Astrocyte (in vitro differentiated cells and primary cell): ENCODE data around the gene SBF1. TPM values are rescaled to one million over a fixed set of nuclear protein-coding genes. Genes with fewer than 3 reads are reported as not detected.

Experiments used
- DNase-seq: peaks from one replicate; pipeline ENCODE4 v3.0.0-alpha.2; 2010; ENCODE audit warnings: low read depth
- FAIRE-seq: peaks from 2 replicates; lab custom pipeline; 2011; peaks lifted over from hg19 to GRCh38; lab: Jason Lieb, UNC
- H2AFZ ChIP-seq: 2 replicates; pipeline ENCODE4 v1.6.0; 2012; ENCODE audit warnings: low read depth, low read length, inconsistent platforms
- H3K27ac ChIP-seq: 2 replicates; pipeline ENCODE4 v1.5.1; 2011; ENCODE audit warnings: low read depth, low read length, inconsistent platforms
- H3K27me3 ChIP-seq: 2 replicates; pipeline ENCODE4 v1.6.0; 2011; ENCODE audit warnings: low read length, inconsistent platforms; ENCODE audit not compliant: insufficient read depth
- H3K36me3 ChIP-seq: 2 replicates; pipeline ENCODE4 v1.5.1; 2011; ENCODE audit warnings: low read length, inconsistent platforms; ENCODE audit not compliant: insufficient read depth
- H3K4me1 ChIP-seq: 2 replicates; pipeline ENCODE4 v1.5.1; 2011; ENCODE audit warnings: low read length, inconsistent platforms; ENCODE audit not compliant: insufficient read depth
- H3K4me2 ChIP-seq: 2 replicates; pipeline ENCODE4 v1.6.0; 2012; ENCODE audit warnings: low read length, inconsistent platforms
- H3K4me3 ChIP-seq: 2 replicates; pipeline ENCODE4 v1.5.1; 2011; ENCODE audit warnings: low read depth, mild to moderate bottlenecking, low read length, inconsistent platforms; ENCODE audit not compliant: insufficient read depth
- H3K79me2 ChIP-seq: 2 replicates; pipeline ENCODE4 v1.6.0; 2012; ENCODE audit warnings: mild to moderate bottlenecking, low read length, inconsistent platforms; ENCODE audit not compliant: insufficient read depth
- H3K9ac ChIP-seq: 2 replicates; pipeline ENCODE4 v1.6.0; 2012; ENCODE audit warnings: mild to moderate bottlenecking, low read length, inconsistent platforms
- H3K9me3 ChIP-seq: 2 replicates; pipeline ENCODE4 v1.5.1; 2012; ENCODE audit warnings: low read depth, mild to moderate bottlenecking, low read length, inconsistent platforms; ENCODE audit not compliant: insufficient read depth
- H4K20me1 ChIP-seq: 2 replicates; pipeline ENCODE4 v1.6.0; 2012; ENCODE audit warnings: low read length, inconsistent platforms; ENCODE audit not compliant: insufficient read depth
- H3K27ac Mint-ChIP-seq: one replicate; pipeline ENCODE4 v1.8.0; 2021; ENCODE audit warnings: mild to moderate bottlenecking, mixed read lengths; ENCODE audit not compliant: unreplicated experiment
- H3K27me3 Mint-ChIP-seq: one replicate; pipeline ENCODE4 v1.8.0; 2021; ENCODE audit warnings: low read depth, mixed read lengths; ENCODE audit not compliant: unreplicated experiment
- H3K36me3 Mint-ChIP-seq: one replicate; pipeline ENCODE4 v1.8.0; 2021; ENCODE audit warnings: low read depth, mixed read lengths; ENCODE audit not compliant: unreplicated experiment
- H3K4me1 Mint-ChIP-seq: one replicate; pipeline ENCODE4 v1.8.0; 2021; ENCODE audit warnings: low read depth, mixed read lengths; ENCODE audit not compliant: unreplicated experiment
- H3K4me3 Mint-ChIP-seq: one replicate; pipeline ENCODE4 v1.8.0; 2021; ENCODE audit warnings: mild to moderate bottlenecking, moderate library complexity, mixed read lengths; ENCODE audit not compliant: unreplicated experiment
- H3K9me3 Mint-ChIP-seq: one replicate; pipeline ENCODE4 v1.8.0; 2021; ENCODE audit warnings: mild to moderate bottlenecking, mixed read lengths; ENCODE audit not compliant: unreplicated experiment
- CTCF ChIP-seq: IDR thresholded peaks from 2 replicates; pipeline ENCODE4 v1.5.1; 2011; ENCODE audit warnings: low read depth, mild to moderate bottlenecking, inconsistent platforms, low read length, moderate library complexity; ENCODE audit not compliant: insufficient read depth
- EZH2 ChIP-seq: IDR thresholded peaks from 2 replicates; pipeline ENCODE4 v1.6.1; 2012; ENCODE audit warnings: mild to moderate bottlenecking, low read length, inconsistent platforms; ENCODE audit not compliant: insufficient read depth
- total RNA-seq: library from RNA; stranded (reverse); gene quantifications from 2 replicates; pipeline ENCODE4 v1.2.1, GENCODE V29; 2021

Gene SBF1
- total RNA-seq, 1 donor from 2014 or later = 75.4 TPM

GRCh38 chr22:50465066-50465930 lies 9.5 kb downstream of the SBF1 start:
- no peak overlapping the region for H3K4me3 ChIP-seq
- FAIRE-seq = no peak
- no peaks in the 10 kb centered on the region for H3K27me3 ChIP-seq
- H3K4me1 Mint-ChIP-seq = peaks cover 4% of the 10 kb centered on the region
- H3K9ac ChIP-seq = no peak overlapping the region
- no peak for DNase-seq
- no peaks in the 10 kb centered on the region for H3K9me3 ChIP-seq
- H3K36me3 ChIP-seq = peaks cover 7% of the 10 kb centered on the region
- no peak overlapping the region for H3K27ac Mint-ChIP-seq
- H3K27ac ChIP-seq = no peak overlapping the region
- H3K36me3 Mint-ChIP-seq = no peaks in the 10 kb centered on the region
- TF ChIP-seq EZH2 (no peak), CTCF (no peak)
- H3K79me2 ChIP-seq = peaks cover 27% of the 10 kb centered on the region
- no peaks in the 10 kb centered on the region for H3K27me3 Mint-ChIP-seq
- no peak overlapping the region for H3K4me2 ChIP-seq
- H3K9me3 Mint-ChIP-seq = no peaks in the 10 kb centered on the region
- no peak overlapping the region for H2AFZ ChIP-seq
- peaks cover 13% of the 10 kb centered on the region for H3K4me1 ChIP-seq
- H4K20me1 ChIP-seq = peaks cover 45% of the 10 kb centered on the region
- no peak overlapping the region for H3K4me3 Mint-ChIP-seq

DNA sequence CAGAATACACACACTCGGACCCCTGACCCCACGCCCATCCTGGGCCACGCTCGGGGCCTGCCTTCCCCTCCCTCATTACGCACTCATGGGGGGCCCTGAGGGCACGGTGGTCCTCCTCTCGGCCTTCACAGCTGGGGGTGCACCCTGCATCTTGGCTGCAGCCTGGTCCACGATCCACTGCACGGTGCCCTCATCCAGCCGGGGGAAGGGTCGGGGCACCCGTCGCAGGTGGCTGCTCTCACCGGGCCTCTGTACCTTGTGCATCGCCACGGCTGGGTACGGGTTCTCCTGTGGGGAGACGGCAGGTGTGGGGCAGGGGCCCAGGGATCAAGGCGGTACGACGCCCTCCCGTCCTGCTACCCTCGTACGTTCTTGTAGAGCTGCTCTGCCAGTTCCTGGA lies 10.4 kb downstream of the SBF1 start:
- TF ChIP-seq EZH2 = no peak
- no peak for TF ChIP-seq CTCF

More for the DNA sequence above, 10.4 kb downstream of the SBF1 start:
- Mint-ChIP-seq H3K4me3 (no peak overlapping the region), H3K27ac (no peak overlapping the region), H3K9me3 (no peaks in the 10 kb centered on the region), H3K36me3 (no peaks in the 10 kb centered on the region), H3K4me1 (peaks cover 2% of the 10 kb centered on the region), H3K27me3 (no peaks in the 10 kb centered on the region)
- Histone ChIP-seq H3K27ac (no peak overlapping the region), H3K36me3 (peaks cover 7% of the 10 kb centered on the region), H3K79me2 (peaks cover 18% of the 10 kb centered on the region), H3K9me3 (no peaks in the 10 kb centered on the region), H2AFZ (no peak overlapping the region), H3K4me2 (no peak overlapping the region), H3K27me3 (no peaks in the 10 kb centered on the region), H4K20me1 (peaks cover 37% of the 10 kb centered on the region), H3K4me3 (no peak overlapping the region), H3K4me1 (peaks cover 4% of the 10 kb centered on the region), H3K9ac (no peak overlapping the region)
- no peak for DNase-seq
- FAIRE-seq = no peak
